ENCODE data around the gene OTUB2.

OTUB2 gene

DNA sequence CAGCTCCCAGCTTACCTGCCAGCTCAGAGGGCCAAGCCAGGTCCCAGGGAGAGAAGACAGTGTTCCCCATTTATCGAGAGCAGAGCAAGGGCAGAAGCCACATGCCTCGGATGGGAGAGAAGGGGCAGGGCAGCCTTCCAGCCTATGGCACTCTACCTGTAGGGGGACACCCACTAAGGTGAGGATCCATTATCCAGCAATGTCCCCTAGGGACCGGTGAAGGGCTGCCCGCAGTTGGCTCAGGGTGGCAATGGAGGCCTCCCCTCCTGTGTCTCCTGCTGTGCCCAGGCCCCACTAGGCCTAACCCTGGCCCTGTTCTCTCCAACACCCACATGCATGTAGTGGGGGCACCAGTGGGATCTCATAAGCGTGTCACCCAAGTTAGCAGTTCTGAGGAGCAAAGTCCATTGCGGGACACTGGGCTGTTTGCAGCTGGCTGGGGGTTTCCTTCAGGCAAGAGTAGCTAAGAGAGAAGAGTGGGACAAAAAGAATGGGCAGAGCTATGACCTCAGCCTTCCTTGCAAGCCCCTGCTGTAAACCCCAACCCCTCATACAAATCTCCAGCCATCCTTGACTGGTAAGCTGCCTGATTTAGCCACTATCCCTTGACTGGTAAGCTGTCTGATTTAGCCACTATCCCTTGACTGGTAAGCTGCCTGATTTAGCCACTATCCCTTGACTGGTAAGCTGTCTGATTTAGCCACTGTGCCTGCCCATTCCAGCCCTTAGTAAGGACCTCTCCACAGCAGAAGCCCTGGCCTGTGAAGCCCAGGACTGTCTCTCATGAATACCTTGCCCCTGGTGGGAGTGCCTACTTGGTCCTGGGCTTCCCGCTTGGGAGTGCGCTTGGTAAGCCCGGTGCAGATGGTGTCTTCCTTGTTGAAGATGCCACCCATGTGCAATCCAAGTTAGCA is 44.6 kb upstream of the OTUB2 start:
- TF ChIP-seq, protein P1, sequence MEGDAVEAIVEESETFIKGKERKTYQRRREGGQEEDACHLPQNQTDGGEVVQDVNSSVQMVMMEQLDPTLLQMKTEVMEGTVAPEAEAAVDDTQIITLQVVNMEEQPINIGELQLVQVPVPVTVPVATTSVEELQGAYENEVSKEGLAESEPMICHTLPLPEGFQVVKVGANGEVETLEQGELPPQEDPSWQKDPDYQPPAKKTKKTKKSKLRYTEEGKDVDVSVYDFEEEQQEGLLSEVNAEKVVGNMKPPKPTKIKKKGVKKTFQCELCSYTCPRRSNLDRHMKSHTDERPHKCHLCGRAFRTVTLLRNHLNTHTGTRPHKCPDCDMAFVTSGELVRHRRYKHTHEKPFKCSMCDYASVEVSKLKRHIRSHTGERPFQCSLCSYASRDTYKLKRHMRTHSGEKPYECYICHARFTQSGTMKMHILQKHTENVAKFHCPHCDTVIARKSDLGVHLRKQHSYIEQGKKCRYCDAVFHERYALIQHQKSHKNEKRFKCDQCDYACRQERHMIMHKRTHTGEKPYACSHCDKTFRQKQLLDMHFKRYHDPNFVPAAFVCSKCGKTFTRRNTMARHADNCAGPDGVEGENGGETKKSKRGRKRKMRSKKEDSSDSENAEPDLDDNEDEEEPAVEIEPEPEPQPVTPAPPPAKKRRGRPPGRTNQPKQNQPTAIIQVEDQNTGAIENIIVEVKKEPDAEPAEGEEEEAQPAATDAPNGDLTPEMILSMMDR (IDR thresholded peaks at IDR 0.05; ENCODE audit: low read length) = no peak
- TF ChIP-seq EZH2 (optimal IDR thresholded peaks at IDR 0.05; ENCODE audit: low read depth, low read length) (no peak), EZH2phosphoT487 (IDR thresholded peaks at IDR 0.05; ENCODE audit: low read length) (no peak)
- Histone ChIP-seq H3K36me3 (replicated peaks; ENCODE audit: insufficient read depth, low read length) (no peaks in the 10 kb centered on the region), H3F3A (ENCODE audit: insufficient read depth, low read length) (peaks cover 23% of the 10 kb centered on the region), H3K4me3 (ENCODE audit: low read length) (no peak overlapping the region), H3K9ac (ENCODE audit: low read length) (no peak overlapping the region), H3K27me3 (replicated peaks; ENCODE audit: insufficient read depth, low read length) (no peaks in the 10 kb centered on the region), H3K9me2 (replicated peaks; ENCODE audit: insufficient read depth, low read length) (no peaks in the 10 kb centered on the region), H2AFZ (ENCODE audit: low read length) (no peak overlapping the region), H3K4me1 (ENCODE audit: low read length) (peaks cover 39% of the 10 kb centered on the region), H3K79me2 (ENCODE audit: low read length) (no peaks in the 10 kb centered on the region), H3K9me3 (replicated peaks; ENCODE audit: insufficient read depth, low read length) (no peaks in the 10 kb centered on the region), H3K27ac (ENCODE audit: low read length) (no peak overlapping the region), H3K4me2 (ENCODE audit: low read depth, low read length) (no peak overlapping the region), H4K20me1 (ENCODE audit: insufficient read depth, low read length) (no peaks in the 10 kb centered on the region)
- no peak for DNase-seq

DNA sequence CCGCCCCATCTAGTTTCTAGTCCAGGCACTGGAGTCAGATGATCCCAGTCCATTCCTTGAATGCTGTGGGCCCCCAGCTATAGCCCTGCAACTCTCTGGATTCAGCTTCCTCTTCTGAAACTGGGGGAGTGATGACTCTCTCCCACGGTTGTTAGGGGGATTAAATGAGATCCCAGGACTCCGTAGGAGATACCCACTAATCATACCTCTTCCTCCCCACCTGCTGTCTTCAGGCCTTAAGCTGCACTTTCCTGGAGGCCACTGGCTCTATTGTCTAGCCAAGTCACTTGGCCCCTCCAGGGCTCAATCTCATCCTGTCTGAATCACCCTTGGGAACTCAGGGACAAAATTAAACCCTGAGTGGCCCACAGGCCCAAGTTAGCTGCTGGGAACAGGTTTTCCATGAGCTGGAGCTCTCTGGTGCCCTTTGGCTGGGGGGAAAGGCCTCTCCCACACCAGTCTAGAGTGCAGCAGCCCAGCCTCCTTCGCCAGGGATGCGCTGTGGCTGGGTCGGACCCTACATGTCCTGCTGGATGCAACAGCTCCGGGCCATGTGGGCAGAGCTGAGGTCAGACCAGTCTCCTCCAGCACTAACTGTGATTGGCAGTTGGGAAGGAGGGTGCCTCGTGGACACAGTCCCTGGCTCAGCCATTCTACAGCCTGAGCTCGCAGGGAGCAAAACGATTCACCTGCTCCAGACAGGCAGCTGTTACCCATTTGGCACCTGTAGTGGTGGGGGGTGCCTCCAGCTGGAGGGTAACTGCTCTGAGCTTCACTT is 43.7 kb upstream of the OTUB2 start:
- no peak for TF ChIP-seq EZH2 (optimal IDR thresholded peaks at IDR 0.05; ENCODE audit: low read depth, low read length)
- no peak for TF ChIP-seq EZH2phosphoT487 (IDR thresholded peaks at IDR 0.05; ENCODE audit: low read length)
- TF ChIP-seq, protein P1 (IDR thresholded peaks at IDR 0.05; ENCODE audit: low read length) = no peak
- Histone ChIP-seq H3K4me3 (ENCODE audit: low read length) (no peak overlapping the region), H3K4me2 (ENCODE audit: low read depth, low read length) (no peak overlapping the region)

DNA sequence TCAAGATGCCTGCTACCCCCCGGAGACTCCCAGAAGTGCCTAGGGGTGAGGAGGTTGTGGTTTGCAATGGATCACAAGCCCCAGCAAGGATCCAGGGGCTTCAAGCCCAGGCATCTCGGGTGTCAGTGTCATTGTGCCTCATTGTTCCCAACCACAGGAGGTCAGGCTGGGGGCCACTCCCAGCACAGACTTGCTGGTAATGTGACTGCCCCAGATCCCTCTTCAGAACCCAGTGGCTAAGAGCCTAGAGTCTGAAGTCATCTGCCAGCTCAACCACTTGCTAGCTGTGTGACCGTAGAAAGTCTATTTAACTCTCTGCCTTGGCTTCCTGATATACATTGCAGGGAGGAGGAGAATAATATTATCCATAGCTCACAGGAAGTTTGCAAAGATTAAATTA is 42.1 kb upstream of the OTUB2 start:
- Histone ChIP-seq H3K4me1 (ENCODE audit: low read length) (peaks cover 17% of the 10 kb centered on the region), H3K27ac (ENCODE audit: low read length) (no peak overlapping the region), H3K27me3 (replicated peaks; ENCODE audit: insufficient read depth, low read length) (no peaks in the 10 kb centered on the region), H3K9me3 (replicated peaks; ENCODE audit: insufficient read depth, low read length) (no peaks in the 10 kb centered on the region), H3K9me2 (replicated peaks; ENCODE audit: insufficient read depth, low read length) (no peaks in the 10 kb centered on the region), H3K4me2 (ENCODE audit: low read depth, low read length) (no peak overlapping the region), H4K20me1 (ENCODE audit: insufficient read depth, low read length) (no peaks in the 10 kb centered on the region), H3K79me2 (ENCODE audit: low read length) (no peaks in the 10 kb centered on the region), H2AFZ (ENCODE audit: low read length) (no peak overlapping the region), H3K36me3 (replicated peaks; ENCODE audit: insufficient read depth, low read length) (no peaks in the 10 kb centered on the region), H3F3A (ENCODE audit: insufficient read depth, low read length) (0 out of 2 replicates have a peak, but pooled peaks cover 1% of the 10 kb centered on the region), H3K4me3 (ENCODE audit: low read length) (no peak overlapping the region), H3K9ac (ENCODE audit: low read length) (no peak overlapping the region)
- no peak for DNase-seq
- TF ChIP-seq, protein P1 (IDR thresholded peaks at IDR 0.05; ENCODE audit: low read length) = no peak
- TF ChIP-seq EZH2phosphoT487 (IDR thresholded peaks at IDR 0.05; ENCODE audit: low read length) = no peak
- no peak for TF ChIP-seq EZH2 (optimal IDR thresholded peaks at IDR 0.05; ENCODE audit: low read depth, low read length)

More for the DNA sequence above, 43.7 kb upstream of the OTUB2 start:
- H3K9me3 ChIP-seq (replicated peaks; ENCODE audit: insufficient read depth, low read length) = no peaks in the 10 kb centered on the region
- H3K27me3 ChIP-seq (replicated peaks; ENCODE audit: insufficient read depth, low read length) = no peaks in the 10 kb centered on the region
- H2AFZ ChIP-seq (ENCODE audit: low read length) = no peak overlapping the region
- no peaks in the 10 kb centered on the region for H4K20me1 ChIP-seq (ENCODE audit: insufficient read depth, low read length)
- no peak overlapping the region for H3K9ac ChIP-seq (ENCODE audit: low read length)
- no peaks in the 10 kb centered on the region for H3K36me3 ChIP-seq (replicated peaks; ENCODE audit: insufficient read depth, low read length)
- no peak overlapping the region for H3K27ac ChIP-seq (ENCODE audit: low read length)
- no peaks in the 10 kb centered on the region for H3K9me2 ChIP-seq (replicated peaks; ENCODE audit: insufficient read depth, low read length)
- H3F3A ChIP-seq (ENCODE audit: insufficient read depth, low read length) = peaks cover 15% of the 10 kb centered on the region
- H3K4me1 ChIP-seq (ENCODE audit: low read length) = peaks cover 31% of the 10 kb centered on the region
- no peak for DNase-seq
- no peaks in the 10 kb centered on the region for H3K79me2 ChIP-seq (ENCODE audit: low read length)

Measured in MM.1S (cell line).